GM18519 (cell line): Measurements from ENCODE around the gene DUSP5.

Experiments
- ATAC-seq: cut with Tn5 transposase; IDR thresholded peaks from one replicate; pipeline ENCODE4 v1.9.1; 2021; ENCODE audit warnings: mild to moderate bottlenecking, moderate library complexity; ENCODE audit not compliant: unreplicated experiment, low FRiP score

DUSP5 gene

DNA sequence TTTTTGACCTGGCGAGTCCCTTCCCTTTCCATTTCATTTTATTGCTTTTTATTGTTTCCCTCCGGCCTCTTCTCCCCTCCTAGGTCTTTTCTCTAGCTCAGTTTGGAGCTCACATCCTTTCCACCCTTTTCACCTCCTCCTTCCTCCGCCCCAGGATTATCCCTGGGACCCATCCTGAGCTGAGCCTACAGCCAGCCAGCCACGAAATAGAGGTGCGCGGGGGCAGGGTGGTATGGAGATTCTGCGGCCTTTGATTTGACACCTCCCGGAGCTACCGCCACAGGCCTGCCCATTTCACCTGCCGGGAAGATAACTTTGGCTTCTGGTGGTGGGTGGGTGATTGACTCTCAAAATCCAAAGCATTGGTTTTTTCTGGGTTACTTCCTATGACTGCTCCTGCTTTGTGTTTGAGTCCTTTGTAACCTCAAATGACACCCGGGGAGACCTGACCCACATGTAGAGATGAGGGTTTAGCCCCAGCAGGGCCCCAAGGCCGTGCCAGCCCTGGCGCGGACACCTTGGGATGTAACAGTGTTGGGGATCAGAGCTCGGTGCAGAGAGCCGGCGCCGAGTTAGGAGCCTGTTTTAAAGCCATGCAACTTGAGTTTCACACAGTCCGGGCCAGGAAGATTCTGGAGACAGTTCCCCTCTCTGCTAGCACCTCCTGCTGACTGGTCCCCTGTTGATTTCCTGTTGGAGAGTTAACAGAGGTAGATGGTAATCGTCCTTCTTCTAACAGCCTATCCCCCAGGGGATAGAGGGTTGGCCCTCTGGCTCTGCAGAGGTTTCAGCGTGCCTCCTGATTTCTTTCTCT, 1.5 kb downstream of the DUSP5 start:
- ATAC-seq, result no peak

DNA sequence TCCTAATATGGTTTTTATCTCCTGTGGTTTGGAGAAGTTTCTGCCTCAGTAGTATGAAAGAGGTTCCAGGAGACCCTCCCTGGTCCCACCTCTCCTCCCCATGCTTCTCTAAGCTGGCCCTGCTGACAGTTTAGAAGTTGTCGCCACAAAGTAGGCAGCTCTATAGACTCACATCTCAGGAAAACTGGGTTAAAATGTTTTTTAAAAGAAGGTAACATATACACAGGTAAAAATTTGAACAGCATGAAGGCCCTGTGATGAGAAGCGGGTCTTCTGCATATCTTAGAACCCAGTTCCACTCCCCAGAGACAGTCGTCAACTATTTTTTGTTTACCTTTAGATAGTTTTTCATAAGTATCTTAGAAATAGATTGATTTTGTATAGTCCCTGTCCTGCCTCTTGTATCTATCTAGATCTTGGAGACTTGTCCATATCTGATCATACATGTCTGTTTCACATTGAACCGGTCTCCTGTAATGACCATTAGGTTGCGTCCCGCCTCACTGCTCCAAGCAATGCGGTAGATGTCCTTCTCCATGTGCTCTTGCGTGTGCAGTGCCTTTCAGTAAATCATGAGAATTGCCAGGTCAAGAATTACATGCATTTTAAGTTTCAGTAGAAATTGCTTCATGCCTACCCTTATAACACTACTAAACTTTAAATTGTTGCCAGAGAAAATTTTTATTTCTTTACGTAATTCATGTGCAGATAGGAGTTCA, 2.2 kb downstream of the DUSP5 start:
- ATAC-seq, result no peak

DNA sequence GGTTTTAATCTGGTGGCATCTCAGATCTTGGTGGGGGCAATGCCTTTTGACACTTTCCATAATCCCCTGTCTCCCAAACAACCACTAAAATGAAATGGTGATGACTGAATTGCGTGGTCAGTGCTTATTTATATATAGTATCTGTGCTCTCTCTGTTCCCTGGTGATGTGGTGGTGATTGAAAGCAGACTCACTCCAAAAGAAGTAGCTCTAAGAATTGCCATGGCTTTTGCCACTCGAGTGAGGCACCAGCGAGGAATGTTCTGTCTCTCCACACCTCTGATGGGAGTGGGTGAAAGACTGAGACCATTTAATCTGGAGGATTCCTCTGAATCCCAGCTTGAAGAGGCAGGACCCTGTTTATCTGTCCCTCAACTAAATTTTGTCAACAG, 2.8 kb downstream of the DUSP5 start:
- no peak for ATAC-seq

DNA sequence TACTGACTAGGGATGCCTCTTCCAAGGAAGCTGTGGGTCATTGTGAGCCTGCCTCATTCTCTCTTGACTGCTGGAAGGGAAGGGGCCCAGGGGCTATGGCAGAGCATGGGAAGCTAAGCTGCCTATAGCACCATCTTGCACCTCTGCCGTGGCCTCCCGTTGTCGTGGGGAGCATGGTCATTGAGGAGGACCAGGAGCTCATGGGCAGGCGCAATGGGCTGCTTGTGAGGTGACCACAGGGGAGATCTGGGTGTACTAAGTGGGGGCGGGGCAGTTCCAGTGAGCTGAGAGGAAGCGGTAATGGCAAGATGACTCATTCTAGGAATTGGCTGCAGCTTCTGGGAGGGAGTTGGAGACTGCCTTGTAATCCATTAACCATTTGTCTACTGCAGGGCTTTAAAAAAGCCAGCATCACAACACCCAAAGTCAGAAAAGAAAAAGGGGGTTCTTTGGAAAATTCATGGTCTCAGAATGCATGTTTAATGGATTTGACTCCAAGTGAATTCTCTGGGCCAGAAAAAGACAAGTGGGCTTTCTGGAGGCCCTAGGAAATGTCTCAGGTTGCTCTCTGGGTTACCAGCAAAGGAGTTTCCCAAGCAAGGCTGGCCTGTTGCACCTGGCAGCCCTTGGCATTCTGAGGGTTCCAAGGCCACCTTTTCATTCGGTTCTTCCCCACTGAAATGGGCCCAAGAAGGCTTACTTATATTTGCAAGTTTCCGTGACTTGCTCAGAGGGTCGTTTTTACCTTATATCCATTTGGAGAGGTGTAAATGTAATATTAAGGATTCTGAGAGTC, 3.6 kb downstream of the DUSP5 start:
- ATAC-seq, result no peak

DNA sequence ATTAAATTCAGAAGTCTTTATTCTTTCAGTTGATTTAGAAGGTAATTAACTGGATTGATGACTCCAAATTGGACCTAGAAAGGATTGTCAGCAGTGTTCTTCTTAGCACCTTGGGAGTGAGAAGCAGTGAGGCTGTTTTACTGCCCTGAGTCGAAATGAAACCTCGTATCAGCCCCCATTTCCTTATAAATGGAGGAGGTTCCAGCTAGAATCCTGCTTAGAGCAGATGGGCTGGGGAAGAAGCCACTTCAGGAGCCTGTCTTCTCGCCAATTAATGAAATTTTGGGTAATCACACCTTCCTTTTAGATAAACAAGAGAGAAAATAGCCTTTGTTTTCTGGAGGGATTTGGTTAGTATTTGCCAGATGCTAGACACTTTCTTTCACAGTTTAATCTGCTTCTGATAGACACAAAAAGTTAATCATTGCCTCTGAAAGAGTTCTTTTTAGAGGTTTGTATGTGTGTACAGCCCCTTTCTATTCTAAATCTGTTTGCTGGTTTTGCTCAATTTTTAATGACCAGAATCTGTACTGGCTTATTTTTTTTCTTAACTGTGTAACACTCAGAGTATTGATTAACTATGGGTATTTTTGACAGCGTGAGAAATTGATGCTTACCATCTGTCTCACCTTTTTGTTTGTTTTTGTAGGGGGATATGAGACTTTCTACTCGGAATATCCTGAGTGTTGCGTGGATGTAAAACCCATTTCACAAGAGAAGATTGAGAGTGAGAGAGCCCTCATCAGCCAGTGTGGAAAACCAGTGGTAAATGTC, 4.6 kb downstream of the DUSP5 start:
- ATAC-seq, result no peak

DNA sequence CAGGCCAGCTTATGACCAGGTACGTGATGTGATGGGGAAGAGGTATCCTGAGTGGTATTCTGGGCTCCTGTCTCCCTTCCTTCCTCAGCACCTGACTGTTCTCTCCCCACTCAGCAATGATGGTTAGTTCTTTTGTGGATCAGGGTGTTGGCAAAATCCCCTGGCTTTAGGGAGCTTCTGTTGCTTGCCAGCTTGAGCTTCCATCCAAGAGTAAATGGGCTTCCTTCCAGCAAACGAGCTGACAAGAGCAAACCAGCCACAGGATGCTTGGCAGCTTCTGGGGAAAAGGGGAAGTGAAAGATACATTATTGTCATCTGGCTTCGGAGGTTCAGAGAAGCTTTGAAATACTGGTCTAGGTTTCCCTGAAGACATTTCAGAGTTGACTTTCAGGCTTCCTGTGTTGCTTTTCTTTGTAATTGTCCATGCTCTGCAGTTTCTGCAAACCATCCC, 5.2 kb downstream of the DUSP5 start:
- ATAC-seq, result peak; percentile 52

DNA sequence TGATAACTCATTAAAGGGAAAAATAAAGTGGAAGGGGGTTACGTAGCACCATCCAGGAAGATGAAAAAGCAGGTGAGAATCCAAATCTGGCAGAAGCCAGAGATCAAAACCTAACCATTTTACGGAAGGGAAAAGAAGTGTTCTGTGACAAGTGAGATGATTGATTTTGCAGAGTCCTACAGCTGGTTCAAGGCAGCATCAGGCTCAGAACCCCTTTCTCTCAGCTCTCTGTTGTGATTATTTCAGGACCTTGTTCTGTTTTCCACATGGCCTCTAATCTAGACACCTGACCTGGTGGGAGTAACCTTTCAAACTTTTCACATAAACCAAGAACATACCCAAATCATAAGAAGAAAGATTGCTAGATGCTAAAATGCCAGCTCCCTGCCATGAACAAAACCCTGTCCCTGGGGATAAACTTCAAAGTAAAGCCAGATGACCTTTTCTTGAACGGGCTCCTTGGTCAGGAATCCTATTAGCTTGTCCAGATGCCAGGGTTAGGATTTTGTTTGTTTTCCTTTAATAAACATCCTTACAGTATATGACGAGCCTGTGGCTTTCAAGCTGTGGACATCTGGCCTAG, 5.9 kb downstream of the DUSP5 start:
- ATAC-seq, result no peak

DNA sequence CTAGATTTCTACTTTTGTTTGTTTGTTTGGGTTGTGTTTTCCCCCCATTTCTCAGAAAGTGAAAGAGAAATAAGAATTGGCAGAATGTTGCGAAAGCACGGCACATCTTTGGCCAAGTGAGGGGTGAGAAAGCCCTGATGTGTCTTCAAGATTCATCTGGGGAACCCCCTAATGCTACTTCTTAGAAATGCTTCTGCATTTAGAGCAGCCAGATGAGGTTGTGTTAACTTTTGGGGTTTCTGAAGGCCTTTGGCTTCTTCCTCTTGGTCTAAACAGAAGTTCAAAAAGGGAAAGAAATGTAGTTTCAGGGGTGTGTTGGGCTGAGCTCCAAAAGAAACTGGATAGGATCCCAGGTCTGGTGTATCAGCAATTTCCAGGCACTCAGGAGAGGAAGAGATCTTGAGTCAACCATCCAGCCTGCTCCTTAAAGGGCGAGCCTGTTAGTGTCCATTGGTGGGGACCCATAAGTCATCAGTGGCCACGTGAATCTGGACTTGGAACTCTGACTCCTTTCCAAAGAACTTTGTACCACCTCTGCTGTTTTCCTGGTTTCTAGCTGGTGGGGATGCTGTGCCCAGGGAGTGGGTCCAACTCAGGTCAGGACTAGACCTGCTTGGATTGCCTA, 6.5 kb downstream of the DUSP5 start:
- ATAC-seq, result peak; percentile 82

DNA sequence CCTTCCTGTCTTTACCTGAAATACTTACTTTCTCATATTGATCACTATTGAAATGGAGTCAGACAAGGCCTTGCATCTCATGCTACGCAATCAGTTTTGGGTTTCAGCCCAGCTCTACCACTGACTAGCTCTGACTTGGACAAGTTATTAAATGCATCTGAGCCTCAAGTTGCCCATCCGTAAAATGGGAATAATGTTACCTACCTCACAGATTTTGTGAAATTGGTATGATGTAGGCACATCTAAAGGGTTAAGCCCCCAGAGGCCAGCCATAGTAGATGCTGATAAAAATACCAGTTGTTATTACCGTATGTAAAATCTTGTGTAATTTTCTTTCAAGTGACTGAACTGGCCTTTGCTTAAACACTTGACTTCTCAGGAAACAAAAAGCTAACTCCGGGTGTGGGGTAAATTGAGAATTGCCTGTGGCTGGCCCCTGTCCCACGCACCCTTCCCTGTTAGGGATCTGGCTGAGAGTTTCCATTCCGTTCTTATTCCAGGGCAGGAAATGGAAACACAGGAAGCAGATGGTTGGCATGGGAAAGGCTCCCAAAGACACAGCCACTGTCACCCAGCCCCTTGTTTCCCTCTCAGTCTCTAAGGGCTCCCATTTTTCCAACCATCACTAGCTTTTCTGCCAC, 7.5 kb downstream of the DUSP5 start:
- no peak for ATAC-seq

DNA sequence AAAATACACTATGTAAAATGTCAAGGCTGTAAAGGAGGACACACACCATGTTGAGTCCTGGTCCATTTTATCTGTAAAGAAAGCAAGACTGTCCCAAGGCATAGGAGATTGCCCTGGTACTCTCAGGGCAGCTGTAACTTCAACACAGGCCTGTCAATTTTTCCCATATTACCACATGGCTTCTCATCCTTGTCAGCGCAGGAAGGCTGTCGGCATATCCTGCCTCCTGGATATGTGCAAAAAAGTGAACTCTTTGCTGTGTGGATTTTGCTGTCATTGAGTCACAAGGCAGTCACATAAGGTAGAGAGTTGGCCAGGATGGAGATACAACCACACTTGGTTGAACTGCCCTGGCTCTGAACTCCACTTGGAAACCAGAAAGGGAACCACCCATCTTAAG, 8.7 kb downstream of the DUSP5 start:
- no peak for ATAC-seq

DNA sequence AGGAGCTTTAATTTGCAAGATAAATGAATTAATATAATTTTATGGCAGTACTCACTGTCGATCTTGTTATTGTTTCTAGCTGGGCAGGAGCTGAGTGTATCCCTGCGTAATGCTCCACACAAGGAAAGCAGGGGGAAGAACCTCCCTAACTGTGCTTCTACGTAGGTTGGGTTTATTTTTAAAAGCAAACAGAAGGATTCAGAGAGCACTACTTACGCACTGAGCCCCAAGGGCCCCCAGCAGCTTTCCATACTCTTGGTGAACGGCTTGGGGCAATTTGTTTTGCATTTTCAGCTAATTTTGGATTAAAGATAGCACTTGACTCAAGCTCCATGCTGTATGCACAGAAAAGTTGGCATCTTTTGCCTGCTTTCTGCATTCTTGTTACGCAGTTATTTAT, 9.6 kb downstream of the DUSP5 start:
- no peak for ATAC-seq

DNA sequence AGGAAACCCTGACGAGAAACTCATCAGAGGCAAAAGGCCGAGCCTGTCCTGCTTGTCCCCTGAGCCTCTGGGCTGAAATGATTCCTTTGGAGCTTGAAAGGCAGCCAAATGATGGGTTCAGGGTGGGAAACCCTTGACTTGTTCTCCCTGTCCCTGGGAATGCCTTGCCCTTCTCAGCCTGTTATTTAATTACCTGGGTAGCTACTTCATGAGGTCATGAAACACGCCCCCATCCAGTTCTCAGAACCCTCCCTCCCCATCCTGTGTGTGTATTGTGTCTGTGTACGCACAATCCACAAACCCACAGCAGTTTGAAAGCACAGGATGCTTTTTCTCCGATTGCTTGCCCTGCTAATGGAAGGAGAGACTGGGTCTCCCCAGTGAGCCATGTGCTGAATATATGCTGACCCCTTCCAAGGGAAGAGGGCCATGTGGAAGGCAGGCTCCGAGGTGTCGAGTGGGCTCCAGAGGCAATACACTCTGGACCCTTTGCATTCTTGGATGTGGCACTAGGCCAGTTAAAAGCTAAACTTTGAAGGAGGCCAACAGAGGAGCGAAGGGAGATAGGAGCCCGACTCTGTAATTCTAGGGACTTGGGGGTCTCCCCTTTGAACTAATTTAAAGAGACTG, 10.6 kb downstream of the DUSP5 start:
- no peak for ATAC-seq

DNA sequence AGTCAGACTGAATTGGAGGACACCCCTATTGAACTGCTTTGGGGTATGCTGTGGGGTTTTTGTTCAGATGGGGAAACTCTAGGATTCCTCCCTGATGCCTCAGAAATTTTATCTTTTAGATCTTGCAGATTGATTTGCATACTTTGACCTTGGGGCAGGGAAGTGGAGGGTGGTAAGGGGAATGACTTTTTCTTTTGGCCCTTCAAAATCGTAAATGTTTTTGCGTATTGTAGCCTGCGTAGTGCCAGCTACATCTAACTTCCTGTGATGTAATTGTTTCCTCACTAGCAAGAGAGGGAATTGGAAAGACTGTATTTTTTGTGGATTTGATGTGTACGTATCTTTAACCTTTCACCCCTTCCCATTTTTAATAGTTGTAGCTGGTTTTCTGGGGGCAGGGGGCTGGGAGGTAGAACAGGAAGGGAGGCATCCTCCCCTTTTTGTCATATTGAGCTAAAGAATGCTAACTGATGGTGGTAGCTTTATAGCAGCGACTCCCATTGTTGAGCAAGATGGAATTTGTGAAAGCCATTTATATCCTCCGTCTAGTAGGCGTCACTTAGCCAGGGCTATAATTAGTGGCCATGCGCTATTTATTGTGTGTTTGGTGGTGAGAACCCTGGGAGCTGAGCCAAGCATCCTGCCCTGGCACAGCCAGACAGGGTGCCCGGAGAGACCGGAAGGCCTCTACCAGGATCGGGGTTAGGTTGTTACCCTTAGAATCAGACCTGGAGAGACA, 11.3 kb downstream of the DUSP5 start:
- no peak for ATAC-seq

DNA sequence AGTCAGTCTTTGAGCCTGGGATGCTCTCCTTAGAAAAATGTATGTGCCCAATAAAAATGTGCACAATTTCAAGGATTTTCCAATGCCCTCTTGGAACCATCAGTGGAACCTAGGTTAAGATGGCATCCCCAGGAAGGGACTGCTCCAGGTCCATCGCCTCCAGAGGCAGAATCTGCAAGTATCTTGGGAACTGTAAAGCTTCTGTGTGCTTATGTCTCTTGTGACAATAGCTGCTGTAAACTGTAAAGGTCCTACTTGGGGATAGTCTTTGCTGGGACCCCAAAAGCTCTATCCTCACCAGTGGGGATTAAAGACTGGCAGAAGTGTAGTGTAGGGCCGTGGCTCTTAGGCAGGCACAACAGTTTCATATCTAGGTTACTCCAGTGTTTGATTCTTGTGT, 11.9 kb downstream of the DUSP5 start:
- no peak for ATAC-seq

DNA sequence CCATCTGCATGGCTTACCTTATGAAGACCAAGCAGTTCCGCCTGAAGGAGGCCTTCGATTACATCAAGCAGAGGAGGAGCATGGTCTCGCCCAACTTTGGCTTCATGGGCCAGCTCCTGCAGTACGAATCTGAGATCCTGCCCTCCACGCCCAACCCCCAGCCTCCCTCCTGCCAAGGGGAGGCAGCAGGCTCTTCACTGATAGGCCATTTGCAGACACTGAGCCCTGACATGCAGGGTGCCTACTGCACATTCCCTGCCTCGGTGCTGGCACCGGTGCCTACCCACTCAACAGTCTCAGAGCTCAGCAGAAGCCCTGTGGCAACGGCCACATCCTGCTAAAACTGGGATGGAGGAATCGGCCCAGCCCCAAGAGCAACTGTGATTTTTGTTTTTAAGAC, 12.4 kb downstream of the DUSP5 start:
- no peak for ATAC-seq

DNA sequence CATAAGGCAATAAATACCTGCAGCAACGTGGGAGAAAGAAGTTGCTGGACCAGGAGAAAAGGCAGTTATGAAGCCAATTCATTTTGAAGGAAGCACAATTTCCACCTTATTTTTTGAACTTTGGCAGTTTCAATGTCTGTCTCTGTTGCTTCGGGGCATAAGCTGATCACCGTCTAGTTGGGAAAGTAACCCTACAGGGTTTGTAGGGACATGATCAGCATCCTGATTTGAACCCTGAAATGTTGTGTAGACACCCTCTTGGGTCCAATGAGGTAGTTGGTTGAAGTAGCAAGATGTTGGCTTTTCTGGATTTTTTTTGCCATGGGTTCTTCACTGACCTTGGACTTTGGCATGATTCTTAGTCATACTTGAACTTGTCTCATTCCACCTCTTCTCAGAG, 13.0 kb downstream of the DUSP5 start:
- no peak for ATAC-seq

DNA sequence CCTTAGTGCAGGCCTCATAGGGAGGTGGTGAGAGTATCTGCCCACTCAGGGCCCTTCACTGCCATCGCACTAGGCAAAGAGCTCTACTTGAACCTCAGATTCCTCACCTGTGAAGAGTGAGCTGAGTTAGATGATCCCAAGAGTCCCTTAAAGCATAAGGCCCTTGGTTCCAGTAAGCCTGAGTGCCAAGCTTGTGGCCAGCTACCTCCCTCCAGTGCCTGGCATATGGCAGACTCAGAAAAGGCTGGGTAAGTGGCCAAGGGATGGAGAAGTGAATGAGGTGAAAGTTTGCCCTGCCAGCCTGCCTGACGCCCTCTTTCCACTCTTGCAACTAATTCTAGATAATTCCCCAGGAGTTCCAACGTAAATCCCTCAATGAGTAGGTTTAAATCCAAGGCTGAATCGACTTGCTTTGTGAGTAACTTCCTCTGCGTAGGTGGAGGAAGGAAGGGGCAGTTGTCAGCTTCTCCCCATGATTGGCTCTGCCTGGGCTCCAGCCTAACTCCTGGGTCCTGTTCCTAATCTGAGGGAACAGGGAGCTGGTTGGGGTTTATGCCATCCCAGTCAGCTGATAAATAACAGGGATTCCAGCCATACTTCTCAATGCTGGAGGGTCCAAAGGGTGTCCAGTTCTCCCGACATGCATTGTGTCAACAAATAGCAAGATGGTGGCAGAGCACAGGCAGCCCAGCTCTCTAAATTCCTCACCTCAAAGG, 14.2 kb downstream of the DUSP5 start:
- no peak for ATAC-seq
